Omental fat pad (tissue), 4 donors: ENCODE results near the gene CSE1L. TPM values are rescaled to one million over a fixed set of nuclear protein-coding genes. Genes with fewer than 3 reads are reported as not detected.
"Not testable (repeated sequence)": the region's sequence is repeated elsewhere in the genome, so short reads cannot be mapped to it uniquely, and the experiment has no call there.

Source experiments
- ATAC-seq: fragments of 150-250 bp; one replicate; pipeline ENCODE4 v1.9.1; 2016; ENCODE audit warnings: mild to moderate bottlenecking, moderate library complexity; ENCODE audit not compliant: low FRiP score
- DNase-seq: peaks from one replicate; pipeline ENCODE4 v3.0.0-alpha.2; 2019; ENCODE audit warnings: low spot score
- total RNA-seq, 4 donors: library from RNA; depleted of rRNA; stranded (reverse); fragments of >200 nt; gene quantifications; one replicate each; pipeline ENCODE4 v1.1.0, GENCODE V29; 2016
- TF ChIP-seq, protein P1 (sequence below), 3 donors: fragments of 450-650 bp; IDR thresholded peaks; one replicate each; pipeline ENCODE4 v1.5.1; 2016 to 2017; ENCODE audit warnings: antibody characterized with exemption in 3 of 3, mild to moderate bottlenecking in 3 of 3, moderate library complexity in 2 of 3

Gene CSE1L
- total RNA-seq, 4 donors from 2014 or later, result 29.9 to 37.8 (median 37.2) TPM

DNA sequence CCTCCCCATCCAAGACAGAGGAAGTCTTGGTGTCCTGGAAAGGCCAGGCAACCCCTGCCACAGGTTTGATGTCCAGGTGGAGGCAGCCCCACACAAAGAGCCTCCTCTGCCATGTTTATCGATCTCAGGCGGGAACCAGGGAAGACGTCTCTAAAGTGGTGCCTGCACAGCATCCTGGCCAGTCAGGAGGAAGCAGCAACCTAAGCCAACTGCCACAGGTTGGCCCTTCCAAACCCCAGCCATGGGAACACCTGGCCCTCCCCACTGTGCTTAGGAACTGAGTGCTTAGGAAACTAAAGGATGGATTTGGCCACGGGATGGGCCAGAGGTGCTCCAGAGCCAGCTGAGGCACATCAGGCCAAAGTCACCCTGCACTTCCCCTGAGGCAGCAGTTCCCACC lies 56.9 kb downstream of the CSE1L start:
- ATAC-seq (no peak), DNase-seq (no peak)
- TF ChIP-seq, protein P1, sequence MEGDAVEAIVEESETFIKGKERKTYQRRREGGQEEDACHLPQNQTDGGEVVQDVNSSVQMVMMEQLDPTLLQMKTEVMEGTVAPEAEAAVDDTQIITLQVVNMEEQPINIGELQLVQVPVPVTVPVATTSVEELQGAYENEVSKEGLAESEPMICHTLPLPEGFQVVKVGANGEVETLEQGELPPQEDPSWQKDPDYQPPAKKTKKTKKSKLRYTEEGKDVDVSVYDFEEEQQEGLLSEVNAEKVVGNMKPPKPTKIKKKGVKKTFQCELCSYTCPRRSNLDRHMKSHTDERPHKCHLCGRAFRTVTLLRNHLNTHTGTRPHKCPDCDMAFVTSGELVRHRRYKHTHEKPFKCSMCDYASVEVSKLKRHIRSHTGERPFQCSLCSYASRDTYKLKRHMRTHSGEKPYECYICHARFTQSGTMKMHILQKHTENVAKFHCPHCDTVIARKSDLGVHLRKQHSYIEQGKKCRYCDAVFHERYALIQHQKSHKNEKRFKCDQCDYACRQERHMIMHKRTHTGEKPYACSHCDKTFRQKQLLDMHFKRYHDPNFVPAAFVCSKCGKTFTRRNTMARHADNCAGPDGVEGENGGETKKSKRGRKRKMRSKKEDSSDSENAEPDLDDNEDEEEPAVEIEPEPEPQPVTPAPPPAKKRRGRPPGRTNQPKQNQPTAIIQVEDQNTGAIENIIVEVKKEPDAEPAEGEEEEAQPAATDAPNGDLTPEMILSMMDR (IDR thresholded peaks at IDR 0.05), result no peak

DNA sequence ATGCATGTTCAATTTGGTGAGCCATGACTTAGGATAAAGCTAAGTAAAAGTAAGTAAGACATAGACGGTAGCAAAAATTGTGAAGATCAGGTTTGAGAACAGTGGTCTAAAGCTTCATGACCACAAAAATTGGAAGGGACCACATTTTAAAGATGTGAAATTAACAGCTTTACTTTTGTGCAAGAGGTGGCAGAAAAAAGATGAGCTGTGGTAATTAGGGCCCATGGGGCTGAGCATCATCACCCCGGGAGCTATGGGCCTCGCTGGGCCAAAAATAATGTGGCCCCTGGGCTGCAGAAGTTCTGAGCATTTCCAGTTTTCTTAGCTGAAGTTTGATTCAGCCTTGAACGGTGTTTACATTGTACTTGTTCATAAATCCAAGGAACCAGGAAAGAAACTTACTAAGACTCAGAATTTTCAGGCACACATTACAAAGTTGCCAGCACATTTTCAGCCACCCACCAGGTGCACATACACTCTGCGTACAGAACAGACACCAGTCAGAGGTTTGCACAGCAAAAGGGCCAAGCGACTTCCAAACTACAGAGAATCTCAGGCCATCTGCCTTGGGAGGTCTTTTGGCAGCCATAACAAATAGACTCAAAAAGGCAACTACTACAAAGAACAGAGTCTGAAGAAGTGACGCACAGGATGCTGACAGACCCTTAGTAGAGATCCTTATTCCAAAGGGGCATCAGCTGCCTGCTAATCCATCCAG lies 57.7 kb downstream of the CSE1L start:
- DNase-seq (no peak), ATAC-seq (no peak)
- TF ChIP-seq, protein P1 (IDR thresholded peaks at IDR 0.05), result no peak

DNA sequence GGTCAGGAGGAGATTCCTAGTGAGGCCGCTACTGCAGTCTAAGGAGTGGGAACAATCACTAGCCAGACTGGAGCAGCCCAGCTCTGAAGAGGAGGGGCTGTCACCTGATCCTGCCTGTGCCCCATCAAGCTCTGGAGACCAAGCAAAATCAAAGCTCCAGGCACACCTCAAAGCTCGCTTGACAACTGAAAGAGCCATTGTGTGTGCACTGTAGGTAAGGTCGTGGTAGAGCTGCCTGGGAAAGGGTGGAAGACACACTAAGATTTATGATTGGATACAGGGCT lies 58.2 kb downstream of the CSE1L start:
- TF ChIP-seq, protein P1 (IDR thresholded peaks at IDR 0.05), result no peak
- ATAC-seq (no peak), DNase-seq (no peak)

DNA sequence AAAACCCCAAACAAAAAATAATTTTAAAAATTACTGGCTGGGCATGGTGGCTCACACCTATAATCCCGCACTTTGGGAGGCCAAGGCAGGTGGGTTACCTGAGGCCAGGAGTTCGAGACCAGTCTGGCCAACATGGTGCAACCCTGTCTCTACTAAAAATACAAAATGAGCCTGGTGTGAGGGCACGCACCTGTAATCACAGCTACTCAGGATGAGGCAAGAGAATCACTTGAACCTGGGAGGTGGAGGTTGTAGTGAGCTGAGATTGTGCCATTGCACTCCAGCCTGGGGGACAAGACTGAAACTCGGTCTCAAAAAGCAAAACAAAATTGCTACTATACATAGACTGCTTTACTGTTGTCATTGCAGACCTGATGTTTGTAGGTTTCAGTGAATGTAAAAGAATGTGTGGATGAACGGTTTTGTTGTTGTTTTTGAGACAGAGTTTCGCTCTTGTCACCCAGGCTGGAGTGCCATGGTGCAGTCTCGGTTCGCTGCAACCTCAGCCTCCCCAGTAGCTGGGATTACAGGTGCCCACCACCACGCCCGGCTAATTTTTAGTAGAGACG lies 59.0 kb downstream of the CSE1L start:
- ATAC-seq, DNase-seq: not testable (repeated sequence)

DNA sequence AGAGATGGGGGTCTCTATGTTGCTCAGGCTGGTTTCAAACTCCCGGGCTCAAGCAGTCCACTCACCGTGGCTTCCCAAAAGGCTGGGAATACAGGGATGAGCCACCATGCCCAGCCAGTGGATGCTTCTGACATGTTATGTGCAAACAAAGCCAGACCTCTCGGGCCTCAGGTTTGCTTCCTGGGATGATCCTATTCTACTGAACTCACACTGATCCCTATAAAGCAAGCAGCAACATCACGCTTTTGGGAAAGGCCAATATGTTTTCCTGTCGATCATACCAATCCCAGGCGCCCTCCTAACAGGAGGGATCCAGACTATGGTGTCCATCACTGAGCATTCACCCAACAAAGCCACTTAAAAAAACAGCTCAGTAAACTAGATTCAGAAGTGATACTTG lies 60.2 kb downstream of the CSE1L start:
- TF ChIP-seq, protein P1 (IDR thresholded peaks at IDR 0.05), result no peak
- no peak for DNase-seq
- ATAC-seq, result no peak

DNA sequence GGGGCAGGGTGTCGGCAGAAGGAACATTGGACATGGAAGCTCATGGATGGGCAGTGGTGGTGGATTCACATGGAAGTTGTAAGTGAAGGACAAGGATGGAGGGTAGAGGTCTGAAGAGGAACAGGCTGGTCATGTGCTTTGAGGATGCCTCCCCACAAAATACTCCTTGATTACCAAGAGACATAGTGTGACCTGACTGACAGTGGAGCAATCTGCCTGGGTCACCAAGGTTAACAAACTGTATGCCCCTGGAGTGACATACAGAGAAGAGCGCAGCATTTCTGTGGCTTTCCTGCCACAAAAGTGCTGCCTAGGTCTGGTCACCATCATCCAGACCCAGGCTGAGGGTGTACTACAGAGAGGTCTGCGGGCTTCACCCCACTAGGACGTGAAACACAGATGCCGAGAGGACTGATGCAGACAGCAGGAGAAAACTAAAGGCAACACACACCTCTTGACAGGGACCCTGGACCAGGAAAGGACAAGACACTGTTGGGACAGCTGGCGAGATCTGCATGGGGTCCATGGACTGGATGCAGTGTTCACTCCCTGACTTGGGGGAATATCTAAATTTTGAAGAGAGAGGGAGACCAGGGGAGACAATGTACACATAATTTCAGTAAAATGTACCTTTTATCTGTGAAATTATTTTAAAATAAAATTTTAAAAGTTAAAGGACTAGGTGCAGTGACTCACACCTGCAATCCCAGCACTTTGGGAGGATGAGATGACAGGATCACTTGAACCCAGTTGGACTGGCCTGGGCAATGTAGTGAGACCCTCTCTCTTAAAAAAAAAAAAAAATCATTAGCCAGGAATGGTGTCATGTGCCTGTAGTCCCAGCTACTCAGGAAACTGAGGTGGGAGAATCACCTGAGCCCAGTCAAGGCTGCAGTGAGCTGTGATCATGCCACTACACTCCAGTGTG lies 64.9 kb downstream of the CSE1L start:
- ATAC-seq (no peak), DNase-seq (no peak)
- TF ChIP-seq, protein P1 (IDR thresholded peaks at IDR 0.05), result no peak

DNA sequence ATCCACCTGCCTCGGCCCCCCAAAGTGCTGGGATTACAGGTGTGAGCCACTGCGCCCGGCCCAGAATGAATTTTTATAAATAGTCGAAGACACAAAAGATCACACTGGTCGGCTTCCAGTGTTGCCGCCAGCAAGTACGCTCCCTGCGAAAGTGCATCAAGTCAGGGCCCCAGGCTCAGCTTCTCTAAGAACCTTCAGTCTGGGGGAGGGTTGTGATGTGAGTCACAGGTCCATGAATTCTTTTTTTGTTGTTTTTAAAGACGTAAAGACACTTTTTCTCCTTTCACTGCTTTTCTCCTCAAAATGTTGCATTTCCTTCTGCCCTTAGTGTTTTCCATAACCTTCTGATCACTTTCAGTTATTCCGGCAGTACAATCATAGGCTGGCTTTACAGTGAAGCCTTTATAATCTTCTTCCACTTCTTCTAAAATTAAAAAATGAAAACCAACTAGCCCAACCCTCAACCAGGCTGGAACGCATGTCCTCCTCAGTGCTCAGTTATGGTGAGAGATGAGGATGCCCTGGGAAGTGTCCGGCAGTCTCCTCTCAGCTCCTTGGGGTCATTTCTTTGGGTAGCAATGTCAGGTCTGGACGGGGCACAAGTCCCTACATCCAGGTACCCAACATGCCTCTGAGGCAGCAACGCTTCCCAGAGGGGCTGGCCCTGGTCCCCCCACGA lies 66.6 kb downstream of the CSE1L start:
- DNase-seq (no peak), ATAC-seq (no peak)
- TF ChIP-seq, protein P1 (IDR thresholded peaks at IDR 0.05), result no peak
